Fibroblast of lung (primary cell): ENCODE measurements around the gene BHLHA9. TPM values are rescaled to one million over a fixed set of nuclear protein-coding genes. Genes with fewer than 3 reads are reported as not detected.

Source experiments
- DNase-seq, 2 donors: peaks; one replicate each; pipeline versions ENCODE4 v3.0.0 to v3.0.0-alpha.2; 2010; ENCODE audit warnings: low read depth in 2 of 2
- H2AFZ ChIP-seq: 2 replicates; pipeline ENCODE4 v1.5.1; 2012; ENCODE audit warnings: low read length, control low read depth, inconsistent platforms
- H3K27ac ChIP-seq: 2 replicates; pipeline ENCODE4 v1.5.1; 2011; ENCODE audit warnings: low read length, control low read depth; ENCODE audit not compliant: insufficient read depth
- H3K27me3 ChIP-seq: 2 replicates; pipeline ENCODE4 v1.5.1; 2011; ENCODE audit warnings: mild to moderate bottlenecking, low read length; ENCODE audit not compliant: control insufficient read depth, insufficient read depth
- H3K36me3 ChIP-seq: 2 replicates; pipeline ENCODE4 v1.5.1; 2011; ENCODE audit warnings: low read length; ENCODE audit not compliant: control insufficient read depth, insufficient read depth
- H3K4me1 ChIP-seq: 2 replicates; pipeline ENCODE4 v1.5.1; 2011; ENCODE audit warnings: low read length; ENCODE audit not compliant: control insufficient read depth, insufficient read depth; ENCODE audit errors: extremely low read depth
- H3K4me2 ChIP-seq: 2 replicates; pipeline ENCODE4 v1.5.1; 2011; ENCODE audit warnings: low read length, control low read depth; ENCODE audit not compliant: insufficient read depth; ENCODE audit errors: extremely low read depth
- H3K4me3 ChIP-seq, 4 experiments: fragments of 200-600 bp in 1 of 4; sonication (generic) in 1 of 4; replicated peaks in 1 of 4; 2 replicates each; pipeline ENCODE4 v1.5.1; 2011 to 2016; ENCODE audit warnings: low read length in 4 of 4, low read depth in 3 of 4, mild to moderate bottlenecking in 3 of 4, control low read depth in 2 of 4, inconsistent platforms in 1 of 4, mixed read lengths in 1 of 4; ENCODE audit not compliant: insufficient read depth in 1 of 4; ENCODE audit errors: control extremely low read depth in 1 of 4
- H3K79me2 ChIP-seq: 2 replicates; pipeline ENCODE4 v1.5.1; 2012; ENCODE audit warnings: mild to moderate bottlenecking, low read length, inconsistent platforms; ENCODE audit not compliant: control insufficient read depth, insufficient read depth
- H3K9ac ChIP-seq: 2 replicates; pipeline ENCODE4 v1.5.1; 2011; ENCODE audit warnings: mild to moderate bottlenecking, low read length, control low read depth; ENCODE audit not compliant: insufficient read depth
- H3K9me3 ChIP-seq: 2 replicates; pipeline ENCODE4 v1.5.1; 2012; ENCODE audit warnings: low read depth, low read length; ENCODE audit not compliant: control insufficient read depth, insufficient read depth
- H4K20me1 ChIP-seq: 2 replicates; pipeline ENCODE4 v1.5.1; 2011; ENCODE audit warnings: low read length; ENCODE audit not compliant: control insufficient read depth, insufficient read depth; ENCODE audit errors: extremely low read depth
- EZH2 ChIP-seq: IDR thresholded peaks from 2 replicates; pipeline ENCODE4 v1.5.1; 2012; ENCODE audit warnings: low read length, control low read depth, mild to moderate bottlenecking; ENCODE audit errors: missing control alignments
- polyA plus RNA-seq, 2 donors: library from polyadenylated mRNA; depleted of rRNA in 1 of 2; stranded (reverse) in 1 of 2; unstranded in 1 of 2; fragments of >200 nt; gene quantifications; 2 replicates each; pipeline ENCODE4 v1.2.1, GENCODE V29; 2011 to 2012; ENCODE audit warnings: missing spikeins in 1 of 2
- total RNA-seq: library from RNA; depleted of rRNA; stranded (reverse); fragments of >200 nt; gene quantifications from 2 replicates; pipeline ENCODE4 v1.2.1, GENCODE V29; 2014
- TF ChIP-seq, protein P1 (sequence below), 2 donors: IDR thresholded peaks in 1 of 2; conservative IDR thresholded peaks in 1 of 2; 1 replicate in 1 of 2; 2 replicates in 1 of 2; pipeline ENCODE4 v1.5.1; 2011 to 2012; ENCODE audit warnings: low read length in 2 of 2, control low read depth in 1 of 2, inconsistent platforms in 1 of 2, low read depth in 1 of 2, mild to moderate bottlenecking in 1 of 2

Gene BHLHA9
- total and polyA plus RNA-seq, 2 donors (not counting 1 experiment from before 2014, with no cell fraction given) = not detected

DNA sequence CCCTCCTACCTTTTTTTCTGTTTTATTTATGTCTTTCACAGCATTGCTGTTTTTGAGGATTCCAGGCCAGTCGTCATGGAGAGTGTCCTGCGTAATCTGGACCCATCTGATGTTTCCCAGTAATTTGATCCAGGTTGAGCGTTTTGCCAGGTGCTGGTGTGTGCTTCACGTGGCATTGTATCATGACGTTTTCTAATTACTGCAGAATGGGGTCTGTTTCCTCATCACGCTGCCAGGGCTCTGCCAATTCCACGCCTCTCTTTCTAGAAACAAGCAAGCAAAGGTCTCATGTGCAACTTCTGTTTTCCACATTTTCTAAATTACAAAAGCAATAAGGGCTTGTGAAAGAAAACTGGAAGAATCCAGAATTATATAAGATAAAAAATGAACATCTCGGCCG lies 28.3 kb upstream of the BHLHA9 start:
- Histone ChIP-seq H3K79me2 (no peaks in the 10 kb centered on the region), H3K27ac (no peak overlapping the region), H3K4me3 (no peak overlapping the region), H4K20me1 (no peaks in the 10 kb centered on the region), H3K36me3 (no peaks in the 10 kb centered on the region), H3K4me1 (no peaks in the 10 kb centered on the region), H3K9me3 (no peaks in the 10 kb centered on the region), H3K4me2 (no peak overlapping the region), H3K27me3 (no peaks in the 10 kb centered on the region), H2AFZ (no peak overlapping the region), H3K9ac (no peak overlapping the region)
- TF ChIP-seq EZH2 = no peak
- DNase-seq = peak; percentile 44 to 59

DNA sequence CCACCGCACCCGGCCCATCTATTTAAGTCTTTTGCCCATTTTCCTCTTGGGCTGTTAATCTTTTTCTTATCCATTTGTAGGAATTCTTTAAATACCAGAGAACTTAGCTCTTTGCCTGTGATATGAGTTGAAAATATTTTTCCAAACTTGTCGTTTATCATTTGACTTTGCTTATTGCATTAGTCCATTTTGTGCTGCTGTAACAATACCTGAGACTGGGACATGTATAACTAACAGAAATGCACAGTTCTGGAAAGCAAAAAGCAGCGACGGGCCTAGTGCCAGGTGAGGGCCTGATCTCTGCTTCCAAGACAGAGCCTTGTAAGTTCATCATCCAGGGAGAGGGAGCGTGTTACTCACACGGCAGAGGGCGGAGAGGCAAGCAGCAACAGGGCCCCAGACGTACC lies 25.6 kb upstream of the BHLHA9 start:
- Histone ChIP-seq H4K20me1 (no peaks in the 10 kb centered on the region), H3K4me2 (no peak overlapping the region), H3K79me2 (no peaks in the 10 kb centered on the region), H3K36me3 (no peaks in the 10 kb centered on the region), H3K9ac (no peak overlapping the region), H3K4me3 (no peak overlapping the region), H3K4me1 (no peaks in the 10 kb centered on the region), H2AFZ (no peak overlapping the region), H3K27me3 (no peaks in the 10 kb centered on the region), H3K9me3 (no peaks in the 10 kb centered on the region), H3K27ac (no peak overlapping the region)
- DNase-seq = peak in 1 of 2 donors; percentile 71
- TF ChIP-seq, protein P1, sequence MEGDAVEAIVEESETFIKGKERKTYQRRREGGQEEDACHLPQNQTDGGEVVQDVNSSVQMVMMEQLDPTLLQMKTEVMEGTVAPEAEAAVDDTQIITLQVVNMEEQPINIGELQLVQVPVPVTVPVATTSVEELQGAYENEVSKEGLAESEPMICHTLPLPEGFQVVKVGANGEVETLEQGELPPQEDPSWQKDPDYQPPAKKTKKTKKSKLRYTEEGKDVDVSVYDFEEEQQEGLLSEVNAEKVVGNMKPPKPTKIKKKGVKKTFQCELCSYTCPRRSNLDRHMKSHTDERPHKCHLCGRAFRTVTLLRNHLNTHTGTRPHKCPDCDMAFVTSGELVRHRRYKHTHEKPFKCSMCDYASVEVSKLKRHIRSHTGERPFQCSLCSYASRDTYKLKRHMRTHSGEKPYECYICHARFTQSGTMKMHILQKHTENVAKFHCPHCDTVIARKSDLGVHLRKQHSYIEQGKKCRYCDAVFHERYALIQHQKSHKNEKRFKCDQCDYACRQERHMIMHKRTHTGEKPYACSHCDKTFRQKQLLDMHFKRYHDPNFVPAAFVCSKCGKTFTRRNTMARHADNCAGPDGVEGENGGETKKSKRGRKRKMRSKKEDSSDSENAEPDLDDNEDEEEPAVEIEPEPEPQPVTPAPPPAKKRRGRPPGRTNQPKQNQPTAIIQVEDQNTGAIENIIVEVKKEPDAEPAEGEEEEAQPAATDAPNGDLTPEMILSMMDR (conservative IDR thresholded peaks at IDR 0.05 in 1 of 2, IDR thresholded peaks at IDR 0.05 in 1 of 2; ENCODE audit: low read depth in 1 of 2, low read length in 2 of 2) = no peak
- TF ChIP-seq EZH2 = no peak

DNA sequence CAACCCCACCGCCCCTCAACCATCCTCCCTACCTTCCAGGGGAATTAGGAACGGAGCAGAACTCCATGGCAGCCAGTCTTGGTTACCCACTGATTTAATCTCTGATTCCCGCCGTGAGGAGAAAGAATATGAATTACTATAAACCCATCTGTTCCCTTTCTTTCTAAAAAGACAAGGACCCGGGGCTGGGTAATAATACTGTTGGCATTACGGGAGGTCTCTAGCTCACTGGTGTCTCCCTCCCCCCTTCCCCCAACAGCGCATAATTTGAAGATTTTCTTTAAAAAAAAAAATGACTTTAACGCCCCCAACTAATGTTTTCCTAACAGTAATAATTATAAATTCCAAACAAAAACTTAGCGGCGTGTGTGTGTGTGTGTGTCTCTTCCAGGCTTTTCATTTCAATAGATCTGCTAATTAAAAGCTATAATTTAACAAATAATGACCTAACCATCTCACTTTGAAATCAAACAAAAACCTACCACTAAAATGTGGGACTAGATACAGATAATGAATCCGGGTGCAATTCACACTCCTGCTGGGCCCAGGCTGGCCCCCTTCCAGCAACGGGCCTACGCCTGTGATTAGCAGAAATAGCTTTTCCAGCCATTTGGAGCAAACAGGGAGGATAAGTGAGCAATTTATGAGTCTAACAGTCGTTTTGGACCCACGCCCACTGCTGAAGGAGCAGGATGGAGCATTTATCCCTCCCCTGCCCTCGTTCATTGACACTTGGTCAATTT lies 18.2 kb upstream of the BHLHA9 start:
- H3K4me3 ChIP-seq = no peak overlapping the region
- no peak for TF ChIP-seq EZH2
- TF ChIP-seq, protein P1 (conservative IDR thresholded peaks at IDR 0.05 in 1 of 2, IDR thresholded peaks at IDR 0.05 in 1 of 2; ENCODE audit: low read depth in 1 of 2, low read length in 2 of 2) = no peak
- H3K79me2 ChIP-seq = no peaks in the 10 kb centered on the region
- H3K9ac ChIP-seq = no peak overlapping the region
- no peak overlapping the region for H3K27ac ChIP-seq
- H3K4me1 ChIP-seq = no peaks in the 10 kb centered on the region
- H3K27me3 ChIP-seq = no peaks in the 10 kb centered on the region
- DNase-seq = peak in 1 of 2 donors; percentile 52
- no peaks in the 10 kb centered on the region for H4K20me1 ChIP-seq
- no peaks in the 10 kb centered on the region for H3K9me3 ChIP-seq
- no peak overlapping the region for H3K4me2 ChIP-seq
- no peaks in the 10 kb centered on the region for H3K36me3 ChIP-seq
- no peak overlapping the region for H2AFZ ChIP-seq
